ENCODE data around the gene MAEA.
"Not testable (repeated sequence)": the region's sequence is repeated elsewhere in the genome, so short reads cannot be mapped to it uniquely, and the experiment has no call there.

DNA sequence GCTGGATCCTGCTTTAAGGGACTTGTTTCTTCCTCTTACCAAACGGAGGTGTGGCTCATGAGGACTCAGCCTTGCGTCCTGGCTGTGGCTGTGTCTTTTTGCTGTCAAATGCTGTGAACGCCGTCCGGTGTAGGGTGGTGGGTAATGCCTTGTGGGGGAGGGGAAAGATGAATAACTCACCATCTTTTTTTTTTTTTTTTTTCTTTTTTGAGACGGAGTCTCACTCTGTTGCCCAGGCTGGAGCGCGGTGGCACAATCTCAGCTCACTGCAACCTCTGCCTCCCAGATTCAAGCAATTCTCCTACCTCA, 3.0 kb downstream of the MAEA start:
- TF ChIP-seq, protein P1, sequence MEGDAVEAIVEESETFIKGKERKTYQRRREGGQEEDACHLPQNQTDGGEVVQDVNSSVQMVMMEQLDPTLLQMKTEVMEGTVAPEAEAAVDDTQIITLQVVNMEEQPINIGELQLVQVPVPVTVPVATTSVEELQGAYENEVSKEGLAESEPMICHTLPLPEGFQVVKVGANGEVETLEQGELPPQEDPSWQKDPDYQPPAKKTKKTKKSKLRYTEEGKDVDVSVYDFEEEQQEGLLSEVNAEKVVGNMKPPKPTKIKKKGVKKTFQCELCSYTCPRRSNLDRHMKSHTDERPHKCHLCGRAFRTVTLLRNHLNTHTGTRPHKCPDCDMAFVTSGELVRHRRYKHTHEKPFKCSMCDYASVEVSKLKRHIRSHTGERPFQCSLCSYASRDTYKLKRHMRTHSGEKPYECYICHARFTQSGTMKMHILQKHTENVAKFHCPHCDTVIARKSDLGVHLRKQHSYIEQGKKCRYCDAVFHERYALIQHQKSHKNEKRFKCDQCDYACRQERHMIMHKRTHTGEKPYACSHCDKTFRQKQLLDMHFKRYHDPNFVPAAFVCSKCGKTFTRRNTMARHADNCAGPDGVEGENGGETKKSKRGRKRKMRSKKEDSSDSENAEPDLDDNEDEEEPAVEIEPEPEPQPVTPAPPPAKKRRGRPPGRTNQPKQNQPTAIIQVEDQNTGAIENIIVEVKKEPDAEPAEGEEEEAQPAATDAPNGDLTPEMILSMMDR (IDR thresholded peaks at IDR 0.05), result not testable (repeated sequence)
- TF ChIP-seq POLR2A (IDR thresholded peaks at IDR 0.05); POLR2AphosphoS5 (IDR thresholded peaks at IDR 0.05; ENCODE audit: insufficient read depth in 1 of 2, low read depth in 1 of 2): not testable (repeated sequence)
